Ascending aorta (tissue), 2 donors: Measurements from ENCODE around the gene CDK10. TPM values are rescaled to one million over a fixed set of nuclear protein-coding genes. Genes with fewer than 3 reads are reported as not detected.
A peak's percentile ranks its signal among the peaks of the same experiment; 100 is the strongest.
"Not testable (repeated sequence)": the region's sequence is repeated elsewhere in the genome, so short reads cannot be mapped to it uniquely, and the experiment has no call there.

Source experiments
- DNase-seq, 2 donors: peaks; one replicate each; pipeline ENCODE4 v3.0.0-alpha.2; 2019; ENCODE audit warnings: low spot score in 2 of 2
- H3K27ac ChIP-seq, 2 donors: fragments of 200-600 bp; sonication (generic); one replicate each; pipeline ENCODE4 v1.5.1; 2016 to 2017; ENCODE audit warnings: mild to moderate bottlenecking in 1 of 2
- H3K27me3 ChIP-seq: fragments of 200-600 bp; sonication (generic); one replicate; pipeline ENCODE4 v1.5.1; 2017
- H3K36me3 ChIP-seq, 2 donors: fragments of 200-600 bp; sonication (generic); one replicate each; pipeline ENCODE4 v1.5.1; 2016
- H3K4me1 ChIP-seq, 2 donors: fragments of 200-600 bp; sonication (generic); one replicate each; pipeline ENCODE4 v1.5.1; 2016 to 2017; ENCODE audit warnings: mild to moderate bottlenecking in 1 of 2
- H3K4me3 ChIP-seq, 2 donors: fragments of 200-600 bp; sonication (generic); one replicate each; pipeline ENCODE4 v1.5.1; 2016 to 2017; ENCODE audit warnings: mild to moderate bottlenecking in 1 of 2
- H3K9me3 ChIP-seq, 2 donors: fragments of 200-600 bp; sonication (generic); one replicate each; pipeline ENCODE4 v1.5.1; 2016
- intact Hi-C: fragments of 100-400 bp; cut with DNase I; formaldehyde crosslinking; loops from one replicate; pipeline ENCODE4 v1.15.1; 2023
- total RNA-seq: library from RNA; depleted of rRNA; stranded (reverse); fragments of >200 nt; gene quantifications from one replicate; pipeline ENCODE4 v1.1.0, GENCODE V29; 2016
- TF ChIP-seq, protein P1 (sequence below), 3 experiments: fragments of 200-600 bp in 2 of 3; fragments of 450-650 bp in 1 of 3; sonication (generic) in 2 of 3; IDR thresholded peaks; one replicate each; pipeline ENCODE4 v1.5.1; 2016 to 2019; ENCODE audit warnings: antibody characterized with exemption in 3 of 3, mild to moderate bottlenecking in 1 of 3, moderate library complexity in 1 of 3

Gene CDK10
- total RNA-seq, 1 donor from 2014 or later: 141 TPM

DNA sequence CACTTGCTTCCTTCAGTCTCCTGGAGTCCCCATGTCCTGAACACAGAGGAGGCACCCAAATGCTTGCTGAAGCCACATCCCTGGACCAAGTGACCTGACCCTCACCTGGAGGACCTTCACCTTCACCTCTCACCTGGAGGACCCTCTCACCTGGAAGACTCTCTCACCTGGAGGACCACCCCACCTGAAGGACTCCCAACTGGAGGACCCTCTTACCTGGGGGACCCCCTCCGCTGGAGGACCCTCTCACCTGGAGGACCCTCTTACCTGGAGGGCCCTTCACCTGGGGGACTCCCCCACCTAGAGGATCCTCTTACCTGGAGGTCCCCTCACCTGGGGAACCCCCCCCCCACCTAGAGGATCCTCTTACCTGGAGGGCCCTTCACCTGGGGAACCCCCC lies 573 bp upstream of the CDK10 start:
- no peak for DNase-seq
- Histone ChIP-seq H3K27ac (no peak overlapping the region), H3K4me3 (no peak overlapping the region), H3K27me3 (no peaks in the 10 kb centered on the region), H3K36me3 (peaks cover 4% of the 10 kb centered on the region in 2 donors), H3K4me1 (peaks cover 4 to 5% of the 10 kb centered on the region in 2 donors), H3K9me3 (no peaks in the 10 kb centered on the region)
- intact Hi-C loops: loop anchor here (1.0 to 10.0 kb wide), 4 partner anchors 14 to 441 kb away; partner anchors contain the start of genes CHMP1A, SPATA33 and ZNF276
- TF ChIP-seq, protein P1, sequence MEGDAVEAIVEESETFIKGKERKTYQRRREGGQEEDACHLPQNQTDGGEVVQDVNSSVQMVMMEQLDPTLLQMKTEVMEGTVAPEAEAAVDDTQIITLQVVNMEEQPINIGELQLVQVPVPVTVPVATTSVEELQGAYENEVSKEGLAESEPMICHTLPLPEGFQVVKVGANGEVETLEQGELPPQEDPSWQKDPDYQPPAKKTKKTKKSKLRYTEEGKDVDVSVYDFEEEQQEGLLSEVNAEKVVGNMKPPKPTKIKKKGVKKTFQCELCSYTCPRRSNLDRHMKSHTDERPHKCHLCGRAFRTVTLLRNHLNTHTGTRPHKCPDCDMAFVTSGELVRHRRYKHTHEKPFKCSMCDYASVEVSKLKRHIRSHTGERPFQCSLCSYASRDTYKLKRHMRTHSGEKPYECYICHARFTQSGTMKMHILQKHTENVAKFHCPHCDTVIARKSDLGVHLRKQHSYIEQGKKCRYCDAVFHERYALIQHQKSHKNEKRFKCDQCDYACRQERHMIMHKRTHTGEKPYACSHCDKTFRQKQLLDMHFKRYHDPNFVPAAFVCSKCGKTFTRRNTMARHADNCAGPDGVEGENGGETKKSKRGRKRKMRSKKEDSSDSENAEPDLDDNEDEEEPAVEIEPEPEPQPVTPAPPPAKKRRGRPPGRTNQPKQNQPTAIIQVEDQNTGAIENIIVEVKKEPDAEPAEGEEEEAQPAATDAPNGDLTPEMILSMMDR (IDR thresholded peaks at IDR 0.05): no peak

GRCh38 chr16:89687092-89687940 lies 827 bp downstream of the CDK10 start:
- TF ChIP-seq, protein P1 (IDR thresholded peaks at IDR 0.05): no peak
- H3K27me3 ChIP-seq: no peaks in the 10 kb centered on the region
- H3K9me3 ChIP-seq: no peaks in the 10 kb centered on the region
- H3K36me3 ChIP-seq: peaks cover 14 to 16% of the 10 kb centered on the region in 2 donors
- peak overlapping the region; percentile 63 to 80 for H3K4me3 ChIP-seq
- H3K4me1 ChIP-seq: peaks cover 4 to 5% of the 10 kb centered on the region in 2 donors
- intact Hi-C loops: loop anchor here (10.0 kb wide), 1 partner anchor 443 kb away; no protein-coding TSS in a partner anchor
- DNase-seq: no peak
- peak overlapping the region; percentile 58 to 82 for H3K27ac ChIP-seq

- TF ChIP-seq, protein P1 (IDR thresholded peaks at IDR 0.05): no peak
- Histone ChIP-seq H3K27ac (no peak overlapping the region), H3K4me3 (no peak overlapping the region), H3K36me3 (peaks cover 17 to 26% of the 10 kb centered on the region in 2 donors), H3K4me1 (peaks cover 4 to 5% of the 10 kb centered on the region in 2 donors), H3K9me3 (no peaks in the 10 kb centered on the region), H3K27me3 (no peaks in the 10 kb centered on the region)
- no peak for DNase-seq
- intact Hi-C loops: loop anchor here (10.0 kb wide), 1 partner anchor 444 kb away; no protein-coding TSS in a partner anchor
Measured at GRCh38 chr16:89688395-89688794, 1.9 kb downstream of the CDK10 start.

- intact Hi-C loops: loop anchor here (10.0 kb wide), 1 partner anchor 444 kb away; no protein-coding TSS in a partner anchor
- DNase-seq: no peak
- Histone ChIP-seq H3K4me1 (peaks cover 4 to 5% of the 10 kb centered on the region in 2 donors), H3K36me3 (peaks cover 22 to 33% of the 10 kb centered on the region in 2 donors), H3K4me3 (no peak overlapping the region), H3K27me3 (no peaks in the 10 kb centered on the region), H3K27ac (no peak overlapping the region), H3K9me3 (no peaks in the 10 kb centered on the region)
- TF ChIP-seq, protein P1 (IDR thresholded peaks at IDR 0.05): no peak
Measured at GRCh38 chr16:89689142-89689541, 2.7 kb downstream of the CDK10 start.

DNA sequence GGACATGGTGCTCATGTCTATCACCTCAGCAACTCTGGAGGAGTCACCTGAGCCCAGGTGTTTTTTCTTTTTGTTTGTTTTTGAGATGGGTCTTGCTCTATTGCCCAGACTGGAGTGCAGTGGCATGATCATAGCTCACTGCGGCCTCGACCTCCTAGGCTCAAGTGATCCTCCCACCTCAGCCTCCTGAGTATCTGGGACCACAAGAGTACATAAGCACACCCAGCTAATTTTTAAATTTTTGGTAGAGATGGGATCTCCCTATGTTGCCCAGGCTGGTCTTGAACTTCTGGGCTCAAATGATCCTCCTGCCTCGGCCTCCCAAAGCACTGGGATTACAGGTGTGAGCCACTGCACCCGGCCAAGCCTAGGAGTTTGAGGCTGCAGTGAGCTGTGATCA lies 3.1 kb downstream of the CDK10 start:
- H3K4me1 ChIP-seq, H3K9me3 ChIP-seq, H3K4me3 ChIP-seq, H3K27me3 ChIP-seq, DNase-seq, H3K27ac ChIP-seq: not testable (repeated sequence)
- intact Hi-C loops: loop anchor here (10.0 kb wide), 1 partner anchor 445 kb away; no protein-coding TSS in a partner anchor
- peaks cover 22 to 38% of the 10 kb centered on the region in 2 donors for H3K36me3 ChIP-seq

DNA sequence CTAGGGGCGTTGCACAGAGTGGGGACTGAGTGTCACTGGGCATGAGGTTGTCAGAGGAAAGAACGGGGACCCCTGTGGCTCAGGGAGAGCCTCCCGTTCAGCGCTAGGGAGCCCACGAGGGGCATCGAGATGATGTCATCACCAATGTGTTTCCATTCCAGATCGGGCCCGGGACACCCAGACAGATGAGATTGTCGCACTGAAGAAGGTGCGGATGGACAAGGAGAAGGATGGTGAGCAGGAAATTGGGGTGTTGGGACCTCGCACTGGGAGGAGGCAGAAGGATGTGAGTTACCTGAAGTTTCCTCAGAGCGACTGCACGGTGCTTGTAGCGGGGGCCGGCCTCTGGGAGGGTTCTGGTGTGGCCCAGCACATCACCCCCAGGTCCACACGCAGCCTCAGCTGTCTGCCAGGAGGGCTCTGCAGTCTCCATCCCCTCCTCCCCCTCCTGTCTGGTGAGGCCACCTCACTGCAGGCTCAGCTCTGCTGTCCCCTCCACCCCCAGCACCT lies 4.0 kb downstream of the CDK10 start:
- H3K27me3 ChIP-seq: no peaks in the 10 kb centered on the region
- intact Hi-C loops: no loop called here
- no peak overlapping the region for H3K4me3 ChIP-seq
- DNase-seq: no peak
- H3K9me3 ChIP-seq: no peaks in the 10 kb centered on the region
- H3K36me3 ChIP-seq: peaks cover 25 to 38% of the 10 kb centered on the region in 2 donors
- TF ChIP-seq, protein P1 (IDR thresholded peaks at IDR 0.05): no peak
- H3K4me1 ChIP-seq: peaks cover 4 to 5% of the 10 kb centered on the region in 2 donors
- H3K27ac ChIP-seq: no peak overlapping the region
